DMS53 (cell line): Measurements from ENCODE around the gene SYCE3.
A peak's percentile ranks its signal among the peaks of the same experiment; 100 is the strongest.
"Not testable (repeated sequence)": the region's sequence is repeated elsewhere in the genome, so short reads cannot be mapped to it uniquely, and the experiment has no call there.

ENCODE experiments used
- DNase-seq: peaks from one replicate; lab custom pipeline; 2025; lab: John Stamatoyannopoulos, UW

The SYCE3 gene

GRCh38 chr22:50562523-50563412, at the start of gene SYCE3:
TSS of gene SYCE3 (minus strand) at chr22:50562919. CDS start at chr22:50556405, 6,514 bp downstream.
- DNase-seq = peak; percentile 98

GRCh38 chr22:50612168-50612527, 49.4 kb upstream of the SYCE3 start:
- DNase-seq = no peak

GRCh38 chr22:50611341-50612060, 48.8 kb upstream of the SYCE3 start:
- DNase-seq = no peak

- no peak for DNase-seq
Measured at GRCh38 chr22:50610581-50610980, 47.9 kb upstream of the SYCE3 start.

GRCh38 chr22:50610041-50610451, 47.3 kb upstream of the SYCE3 start:
- DNase-seq = no peak

GRCh38 chr22:50609599-50609998, 46.9 kb upstream of the SYCE3 start:
- no peak for DNase-seq

GRCh38 chr22:50608996-50609395, 46.3 kb upstream of the SYCE3 start:
- no peak for DNase-seq

- not testable (repeated sequence) for DNase-seq
Measured at GRCh38 chr22:50608058-50608840, 45.5 kb upstream of the SYCE3 start.

GRCh38 chr22:50607659-50608020, 44.9 kb upstream of the SYCE3 start:
- no peak for DNase-seq

- no peak for DNase-seq
Measured at GRCh38 chr22:50606946-50607658, 44.4 kb upstream of the SYCE3 start.

- DNase-seq = no peak
Measured at GRCh38 chr22:50606165-50606945, 43.6 kb upstream of the SYCE3 start.

- DNase-seq = no peak
Measured at GRCh38 chr22:50605613-50606074, 42.9 kb upstream of the SYCE3 start.

GRCh38 chr22:50605002-50605612, 42.4 kb upstream of the SYCE3 start:
- DNase-seq = no peak

- DNase-seq = no peak
Measured at GRCh38 chr22:50604256-50605001, 41.7 kb upstream of the SYCE3 start.

- no peak for DNase-seq
Measured at GRCh38 chr22:50603511-50604255, 41.0 kb upstream of the SYCE3 start.

- no peak for DNase-seq
Measured at GRCh38 chr22:50602338-50602700, 39.6 kb upstream of the SYCE3 start.

- DNase-seq = no peak
Measured at GRCh38 chr22:50601669-50602337, 39.1 kb upstream of the SYCE3 start.

- peak; percentile 35 for DNase-seq
Measured at GRCh38 chr22:50600967-50601668, 38.4 kb upstream of the SYCE3 start.
